ENCODE data around the gene BRK1.
"Not testable (repeated sequence)": the region's sequence is repeated elsewhere in the genome, so short reads cannot be mapped to it uniquely, and the experiment has no call there.

BRK1 gene
- long read RNA-seq, donor 1, transcript BRK1-201 (3 exons, 1,233 nt) = major isoform, 219 of 219 reads
- long read RNA-seq, donor 1, partial matches to known transcripts = 0 of 219 reads
- long read RNA-seq, donor 1, other reads (novel, unspliced or antisense) = 0 of 219 reads
- long read RNA-seq, donor 2, transcript BRK1-201 (3 exons, 1,233 nt) = major isoform, 145 of 145 reads
- long read RNA-seq, donor 2, partial matches to known transcripts = 0 of 145 reads
- long read RNA-seq, donor 2, other reads (novel, unspliced or antisense) = 0 of 145 reads
- long read RNA-seq, donor 3, transcript BRK1-201 (3 exons, 1,233 nt) = major isoform, 98 of 98 reads
- long read RNA-seq, donor 3, partial matches to known transcripts = 0 of 98 reads
- long read RNA-seq, donor 3, other reads (novel, unspliced or antisense) = 0 of 98 reads
- long read RNA-seq, donor 4, transcript BRK1-201 (3 exons, 1,233 nt) = major isoform, 141 of 219 reads
- long read RNA-seq, donor 4, partial matches to known transcripts = 78 of 219 reads
- long read RNA-seq, donor 4, other reads (novel, unspliced or antisense) = 0 of 219 reads
- long read RNA-seq, donor 5, transcript BRK1-201 (3 exons, 1,233 nt) = major isoform, 186 of 205 reads
- long read RNA-seq, donor 5, partial matches to known transcripts = 12 of 205 reads
- long read RNA-seq, donor 5, other reads (novel, unspliced or antisense) = 7 of 205 reads
- long read RNA-seq, donor 6, transcript BRK1-201 (3 exons, 1,233 nt) = major isoform, 176 of 176 reads
- long read RNA-seq, donor 6, partial matches to known transcripts = 0 of 176 reads
- long read RNA-seq, donor 6, other reads (novel, unspliced or antisense) = 0 of 176 reads
- long read RNA-seq, donor 7, transcript BRK1-201 (3 exons, 1,233 nt) = major isoform, 244 of 244 reads
- long read RNA-seq, donor 7, partial matches to known transcripts = 0 of 244 reads
- long read RNA-seq, donor 7, other reads (novel, unspliced or antisense) = 0 of 244 reads
- long read RNA-seq, donor 8, transcript BRK1-201 (3 exons, 1,233 nt) = major isoform, 177 of 177 reads
- long read RNA-seq, donor 8, partial matches to known transcripts = 0 of 177 reads
- long read RNA-seq, donor 8, other reads (novel, unspliced or antisense) = 0 of 177 reads

DNA sequence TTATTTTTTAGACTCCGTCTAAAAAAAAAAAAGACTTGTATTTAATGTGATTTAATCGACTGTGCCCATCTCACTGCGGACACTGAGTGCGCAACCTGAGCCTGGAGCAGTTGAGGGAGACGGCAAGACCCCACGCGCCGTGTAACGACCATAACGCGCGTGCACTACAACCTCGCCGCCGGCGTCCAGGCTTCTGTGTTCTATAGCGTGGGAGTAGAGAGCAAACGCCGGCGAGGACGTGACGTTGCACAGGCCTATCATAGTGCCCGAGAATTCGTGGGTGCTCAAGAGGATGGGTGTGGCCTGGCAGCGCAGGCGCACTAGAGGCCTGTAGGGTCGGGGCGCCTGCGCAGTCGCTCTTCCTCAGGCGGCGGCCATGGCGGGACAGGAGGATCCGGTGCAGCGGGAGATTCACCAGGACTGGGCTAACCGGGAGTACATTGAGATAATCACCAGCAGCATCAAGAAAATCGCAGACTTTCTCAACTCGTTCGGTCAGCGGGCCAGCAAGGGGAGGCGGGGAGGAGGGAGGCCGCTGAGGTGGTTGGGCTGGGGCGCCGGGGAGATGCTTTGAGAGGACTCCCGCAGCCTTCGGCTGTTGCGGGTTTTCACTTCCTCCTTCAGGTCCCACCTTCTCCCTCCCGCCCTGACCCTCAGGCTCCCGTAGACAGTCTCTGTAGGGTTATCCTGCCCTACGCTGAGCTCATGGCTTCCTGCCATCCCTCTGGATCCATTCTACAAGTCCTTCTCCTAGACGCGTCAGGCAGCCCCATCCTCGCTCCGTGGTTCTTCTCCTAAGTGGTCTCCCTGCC is at the start of gene BRK1:
TSS of gene BRK1 (plus strand) at position 350 of the 812 bp plus-strand sequence. CDS start at position 377, 27 bp downstream.
- DNase-seq = peak; percentile 88

DNA sequence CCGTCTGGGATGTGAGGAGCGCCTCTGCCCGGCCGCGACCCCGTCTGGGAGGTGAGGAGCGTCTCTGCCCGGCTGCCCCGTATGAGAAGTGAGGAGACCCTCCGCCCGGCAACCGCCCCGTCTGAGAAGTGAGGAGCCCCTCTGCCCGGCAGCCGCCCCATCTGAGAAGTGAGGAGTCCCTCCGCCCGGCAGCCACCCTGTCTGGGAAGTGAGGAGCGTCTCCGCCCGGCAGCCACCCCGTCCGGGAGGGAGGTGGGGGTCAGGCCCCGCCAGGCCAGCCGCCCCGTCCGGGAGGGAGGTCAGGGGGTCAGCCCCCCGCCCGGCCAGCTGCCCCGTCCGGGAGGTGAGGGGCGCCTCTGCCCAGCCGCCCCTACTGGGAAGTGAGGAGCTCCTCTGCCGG is 45.4 kb upstream of the BRK1 start:
- DNase-seq = not testable (repeated sequence)

DNA sequence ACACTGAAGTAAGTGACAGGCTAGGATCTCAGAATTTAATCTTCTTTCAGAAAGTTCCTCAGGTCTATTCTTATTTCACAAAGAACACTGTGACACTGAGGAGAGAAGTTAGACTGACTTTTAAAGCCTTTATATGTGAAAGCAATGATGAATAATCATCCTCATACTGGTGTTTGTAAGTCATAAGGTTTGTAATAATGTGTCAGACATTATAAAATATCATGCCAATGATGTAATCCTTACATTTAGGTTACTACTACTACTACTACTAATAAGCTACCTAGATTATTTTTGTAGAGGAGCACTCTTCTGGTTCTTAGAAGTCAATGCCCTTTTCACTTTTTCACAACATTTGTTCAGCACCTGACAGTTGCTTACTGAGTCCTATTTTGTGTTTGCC is 40.8 kb upstream of the BRK1 start:
- no peak for DNase-seq

DNA sequence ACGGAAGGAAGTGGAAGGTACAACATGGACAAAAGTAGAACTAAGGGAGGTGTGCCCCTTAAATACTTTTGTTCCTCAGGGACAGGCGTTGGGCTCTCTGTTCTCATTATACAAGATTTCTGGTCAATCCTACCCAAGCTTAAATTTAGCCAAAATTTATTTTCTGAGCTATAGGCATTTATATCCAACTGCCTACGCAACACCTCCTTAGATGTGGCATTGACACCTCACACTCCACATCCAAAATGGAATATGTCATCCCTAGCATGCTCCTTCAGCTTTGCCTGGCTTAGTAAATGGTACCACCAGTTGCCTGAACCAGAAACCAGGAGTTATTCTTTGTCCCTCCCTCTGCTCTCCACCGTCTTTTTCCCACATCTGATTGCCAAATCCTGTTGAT is 33.6 kb upstream of the BRK1 start:
- no peak for DNase-seq

DNA sequence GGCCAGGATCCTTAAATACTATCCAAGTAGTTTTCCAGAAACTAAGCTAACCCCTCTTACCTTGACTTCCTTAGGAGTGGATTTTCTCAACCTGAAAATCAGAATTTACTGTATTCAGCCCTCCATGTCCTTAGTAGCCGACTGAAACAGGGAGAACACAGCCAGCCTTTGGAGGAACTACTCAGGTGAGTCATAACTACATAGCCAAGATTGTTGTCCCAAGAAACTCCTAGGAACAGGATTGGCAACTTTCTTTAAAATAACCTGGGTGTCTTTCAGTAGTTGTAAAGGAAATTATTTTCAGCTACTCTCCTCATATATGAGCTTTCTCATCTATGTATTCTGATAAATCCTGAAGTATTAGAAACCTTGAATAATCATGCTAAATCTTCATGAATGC is 29.7 kb upstream of the BRK1 start:
- no peak for DNase-seq

DNA sequence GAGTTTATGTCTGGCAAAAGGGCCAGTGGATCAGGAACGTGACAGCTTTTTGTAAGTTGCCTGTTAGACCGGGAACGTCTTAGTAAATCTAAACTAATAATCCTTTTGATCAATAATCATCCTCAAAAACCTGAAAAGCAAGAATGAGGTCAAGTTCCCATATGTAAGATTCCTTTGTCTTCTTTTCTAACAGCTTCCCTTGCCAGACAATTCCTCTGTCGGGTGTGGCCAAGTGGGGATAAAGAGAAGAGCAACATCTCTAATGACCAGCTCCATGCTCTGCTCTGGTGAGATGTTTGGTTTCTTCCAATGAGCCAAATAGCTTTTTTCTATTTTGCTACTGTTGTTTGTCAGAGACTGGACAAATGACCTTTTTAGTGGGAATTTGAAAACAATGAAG is 27.2 kb upstream of the BRK1 start:
- no peak for DNase-seq

DNA sequence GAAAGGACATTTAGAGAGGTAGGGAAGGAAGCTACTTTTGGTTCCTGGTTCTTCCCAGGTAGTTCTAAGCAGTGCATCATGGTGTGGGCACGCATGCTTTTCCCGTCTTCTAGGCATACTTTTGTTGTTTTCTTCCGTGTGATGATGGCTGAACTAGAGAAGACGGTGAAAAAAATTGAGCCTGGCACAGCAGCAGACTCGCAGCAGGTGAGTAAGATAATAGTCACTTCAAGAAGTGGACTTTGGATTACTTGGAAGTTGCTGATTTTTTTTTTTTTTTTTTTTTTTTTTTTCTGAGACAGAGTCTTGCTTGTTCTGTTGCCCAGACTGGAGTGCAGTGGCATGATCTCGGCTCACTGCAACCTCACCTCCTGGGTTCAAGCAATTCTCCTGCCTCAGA is 25.3 kb upstream of the BRK1 start:
- no peak for DNase-seq

DNA sequence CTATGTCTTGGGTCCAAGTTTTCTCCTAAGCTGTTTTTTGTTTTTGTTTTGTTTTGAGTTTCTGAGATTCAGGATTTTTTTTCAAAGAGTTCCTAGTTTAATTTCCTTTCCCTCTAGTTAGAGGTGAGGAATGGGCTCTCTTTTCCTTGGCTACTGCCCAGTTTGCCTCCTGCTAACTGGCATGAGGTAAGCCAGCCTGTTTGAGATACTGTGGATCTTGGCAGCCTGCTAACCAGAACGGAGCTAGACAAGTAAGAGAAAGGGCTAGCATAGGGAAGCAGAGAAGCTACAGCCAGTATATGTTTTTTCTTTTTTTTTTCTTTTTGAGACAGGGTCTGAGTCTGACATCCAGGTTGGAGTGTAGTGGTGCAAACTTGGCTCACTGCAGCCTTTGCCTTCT is 24.7 kb upstream of the BRK1 start:
- DNase-seq = not testable (repeated sequence)

DNA sequence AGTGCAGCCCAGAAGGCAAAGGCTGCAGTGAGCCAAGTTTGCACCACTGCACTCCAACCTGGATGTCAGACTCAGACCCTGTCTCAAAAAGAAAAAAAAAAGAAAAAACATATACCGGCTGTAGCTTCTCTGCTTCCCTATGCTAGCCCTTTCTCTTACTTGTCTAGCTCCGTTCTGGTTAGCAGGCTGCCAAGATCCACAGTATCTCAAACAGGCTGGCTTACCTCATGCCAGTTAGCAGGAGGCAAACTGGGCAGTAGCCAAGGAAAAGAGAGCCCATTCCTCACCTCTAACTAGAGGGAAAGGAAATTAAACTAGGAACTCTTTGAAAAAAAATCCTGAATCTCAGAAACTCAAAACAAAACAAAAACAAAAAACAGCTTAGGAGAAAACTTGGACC is 24.1 kb upstream of the BRK1 start:
- not testable (repeated sequence) for DNase-seq

DNA sequence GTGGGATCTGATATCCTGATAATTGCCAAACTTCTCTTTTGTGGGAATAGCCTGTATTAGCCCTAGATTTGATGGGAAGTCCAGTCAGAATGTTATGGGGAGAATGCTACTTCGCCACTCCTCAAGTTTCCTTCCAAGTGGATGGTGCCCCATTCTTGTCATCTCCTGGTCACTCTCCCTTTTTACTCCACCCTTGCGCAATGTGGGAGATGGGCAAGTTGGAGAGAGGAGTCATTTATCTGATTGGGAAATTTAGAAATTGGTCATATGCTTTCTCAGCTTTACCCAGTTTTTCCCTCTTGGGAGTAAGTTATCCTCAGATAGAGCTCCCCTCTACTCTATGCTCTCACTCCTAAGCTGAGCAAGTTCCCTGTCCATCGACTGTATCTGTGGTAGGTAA is 21.8 kb upstream of the BRK1 start:
- DNase-seq = no peak

DNA sequence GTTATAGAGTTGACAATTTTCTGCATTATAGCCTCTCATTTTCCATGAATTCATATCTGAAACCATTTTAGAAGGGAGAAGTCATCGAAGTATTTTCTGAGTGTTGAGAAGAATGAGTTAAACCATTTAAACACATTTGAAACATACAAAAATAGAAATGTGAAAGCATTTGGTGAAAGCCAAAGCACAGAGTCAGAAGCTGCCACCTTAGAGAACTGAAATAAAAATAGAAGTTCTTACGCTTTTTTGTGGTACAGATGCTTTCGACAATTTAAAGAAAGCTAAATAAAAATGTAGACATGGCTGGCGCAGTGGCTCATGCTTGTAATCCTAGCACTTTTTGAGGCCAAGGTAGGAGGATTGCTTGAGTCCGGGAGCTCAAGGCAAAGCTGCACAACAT is 16.4 kb upstream of the BRK1 start:
- DNase-seq = no peak

DNA sequence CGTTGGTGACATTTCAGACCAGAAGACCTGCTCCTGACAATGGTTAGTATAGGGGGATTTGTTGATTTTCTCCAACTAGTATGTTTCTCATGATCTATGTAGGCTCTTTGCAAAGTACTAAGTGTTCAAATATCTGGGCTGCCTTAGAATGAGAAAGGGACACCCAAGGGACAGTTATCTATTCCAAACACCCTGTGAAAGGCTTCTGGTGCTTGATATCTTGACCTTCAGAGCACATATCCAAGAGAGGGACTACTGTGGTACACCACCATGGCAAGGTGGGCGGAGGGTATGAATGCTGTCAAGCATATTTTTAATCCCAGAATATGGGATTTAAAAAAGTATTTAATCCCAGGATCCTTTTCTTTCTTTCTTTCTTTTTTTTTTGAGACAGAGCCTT is 8.6 kb upstream of the BRK1 start:
- no peak for DNase-seq

DNA sequence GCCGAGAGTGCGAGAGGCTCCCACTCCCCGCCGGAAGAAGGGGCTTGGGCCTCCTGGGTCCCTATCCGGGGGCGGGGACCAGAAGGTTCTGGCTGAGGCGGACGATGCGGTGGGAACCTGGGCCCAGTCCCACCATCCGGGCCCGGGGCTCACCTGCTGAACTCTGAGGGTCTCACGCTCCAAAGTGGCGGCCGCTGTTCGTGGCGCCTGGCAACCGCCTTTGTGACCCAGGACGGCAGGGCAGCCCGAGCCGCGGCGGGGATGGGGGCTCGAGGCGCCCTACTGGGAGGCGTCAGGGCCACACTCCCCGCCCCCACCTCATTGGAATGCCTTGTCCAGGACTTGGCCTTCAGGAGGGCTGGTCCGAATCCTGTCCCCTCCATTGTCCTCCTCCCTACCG is 7.4 kb upstream of the BRK1 start, which contains the start of gene FANCD2OS:
TSS of gene FANCD2OS (minus strand) at position 165 of the 400 bp plus-strand sequence. CDS start 3,481 bp downstream, outside the sequence.
- DNase-seq = no peak

DNA sequence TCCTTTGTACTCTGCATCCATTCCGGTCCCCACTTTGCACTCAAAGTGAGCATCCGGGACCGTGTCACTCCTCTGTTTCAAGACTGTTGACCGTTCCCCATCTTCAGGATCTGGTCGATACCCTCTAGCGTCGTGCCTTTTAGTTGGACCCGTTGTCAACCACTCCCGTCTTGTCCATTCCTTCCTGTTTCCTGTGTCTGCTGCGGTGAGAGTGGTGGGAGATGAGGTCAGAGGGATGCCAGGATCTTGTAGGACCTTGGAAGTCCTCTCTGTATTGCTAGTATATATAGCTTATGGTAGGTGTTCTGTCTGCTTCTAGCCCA is 624 bp downstream of the BRK1 start:
- DNase-seq = no peak

DNA sequence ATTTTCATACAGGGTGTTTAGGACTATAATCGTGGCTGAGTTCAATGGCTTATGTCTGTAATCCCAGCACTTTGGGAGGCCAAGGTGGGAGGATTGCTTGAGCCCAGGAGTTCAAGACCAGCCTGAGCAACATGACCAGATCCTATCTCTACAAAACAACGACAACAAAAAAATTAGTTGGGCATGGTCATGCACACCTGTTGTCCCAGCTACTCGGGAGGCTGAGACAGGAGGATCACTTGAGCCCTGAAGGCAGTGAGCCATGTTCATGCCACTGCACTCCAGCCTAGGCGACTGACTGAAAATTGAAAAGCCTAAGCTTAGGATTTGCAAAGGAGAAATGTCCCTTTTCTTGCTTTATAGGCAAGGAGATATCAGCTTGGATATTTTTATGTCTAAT is 1.5 kb downstream of the BRK1 start:
- no peak for DNase-seq

DNA sequence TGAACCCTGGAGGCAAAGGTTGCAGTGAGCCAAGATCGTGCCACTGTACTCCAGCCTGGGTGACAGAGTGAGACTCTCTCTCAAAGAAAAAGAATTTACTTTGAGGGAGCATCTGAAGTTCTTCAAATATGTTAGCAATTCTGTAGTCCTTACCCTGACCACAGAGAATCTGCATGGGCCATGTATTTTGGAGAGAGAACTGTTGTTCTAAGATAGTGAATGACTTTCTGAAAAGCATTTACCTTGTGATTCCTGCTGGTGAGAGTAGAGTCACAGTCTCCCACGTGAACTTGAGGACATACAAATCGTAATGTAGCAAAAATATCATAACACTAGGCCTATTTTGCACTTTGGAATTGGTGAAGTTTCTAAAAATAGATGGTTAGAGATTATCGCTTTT is 3.9 kb downstream of the BRK1 start:
- no peak for DNase-seq

DNA sequence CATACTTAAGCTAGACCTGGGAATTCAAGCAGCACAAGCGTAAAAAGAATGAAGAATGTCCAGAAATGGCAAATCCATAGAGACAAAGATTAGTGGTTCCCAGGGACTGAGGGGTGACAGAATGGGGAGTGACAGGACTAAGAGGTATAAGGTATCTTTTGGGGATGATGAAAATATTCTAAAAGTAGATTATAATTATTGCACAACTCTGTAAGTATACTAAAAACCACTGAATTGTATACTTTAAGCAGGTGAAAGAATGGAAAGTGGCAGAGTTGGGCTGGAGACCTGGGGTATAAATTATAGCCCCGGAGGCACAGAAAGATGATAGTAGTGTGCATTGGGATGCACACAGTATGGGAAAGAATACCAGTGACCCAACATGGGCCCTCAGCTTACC is 5.6 kb downstream of the BRK1 start:
- no peak for DNase-seq

DNA sequence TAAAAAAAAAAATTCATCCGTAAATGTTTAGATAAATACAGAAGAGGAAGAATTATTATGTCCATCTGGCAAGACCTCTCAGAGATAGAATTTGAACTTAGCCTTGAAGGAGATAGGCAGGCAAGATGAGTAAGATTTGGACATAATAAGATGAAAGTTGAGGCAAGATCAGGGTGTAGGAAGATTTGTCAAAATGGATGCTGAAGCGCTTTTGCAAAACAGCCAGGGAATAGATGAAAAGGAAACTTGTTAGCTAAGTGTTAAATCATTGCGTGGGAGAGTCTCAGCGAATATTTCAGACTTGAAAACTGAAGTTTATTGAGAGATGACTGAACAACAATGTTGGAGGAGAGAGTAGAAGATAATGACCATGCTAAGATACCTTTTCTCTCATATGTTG is 7.2 kb downstream of the BRK1 start:
- no peak for DNase-seq

DNA sequence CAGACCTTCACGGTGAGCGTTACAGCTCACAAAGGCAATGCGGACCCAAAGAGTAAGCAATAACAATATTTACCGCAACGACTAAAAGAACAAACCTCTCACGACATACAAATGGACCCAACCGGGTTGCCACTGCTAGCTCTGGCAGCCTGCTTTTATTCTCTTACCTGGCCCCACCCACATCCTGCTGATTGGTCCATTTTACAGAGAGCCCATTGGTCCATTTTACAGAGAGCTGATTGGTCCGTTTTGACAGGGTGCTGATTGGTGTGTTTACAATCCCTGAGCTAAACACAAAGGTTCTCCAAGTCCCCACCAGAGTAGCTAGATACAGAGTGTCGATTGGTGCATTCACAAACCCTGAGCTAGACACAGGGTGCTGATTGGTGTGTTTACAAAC is 20.4 kb downstream of the BRK1 start:
- DNase-seq = not testable (repeated sequence)

DNA sequence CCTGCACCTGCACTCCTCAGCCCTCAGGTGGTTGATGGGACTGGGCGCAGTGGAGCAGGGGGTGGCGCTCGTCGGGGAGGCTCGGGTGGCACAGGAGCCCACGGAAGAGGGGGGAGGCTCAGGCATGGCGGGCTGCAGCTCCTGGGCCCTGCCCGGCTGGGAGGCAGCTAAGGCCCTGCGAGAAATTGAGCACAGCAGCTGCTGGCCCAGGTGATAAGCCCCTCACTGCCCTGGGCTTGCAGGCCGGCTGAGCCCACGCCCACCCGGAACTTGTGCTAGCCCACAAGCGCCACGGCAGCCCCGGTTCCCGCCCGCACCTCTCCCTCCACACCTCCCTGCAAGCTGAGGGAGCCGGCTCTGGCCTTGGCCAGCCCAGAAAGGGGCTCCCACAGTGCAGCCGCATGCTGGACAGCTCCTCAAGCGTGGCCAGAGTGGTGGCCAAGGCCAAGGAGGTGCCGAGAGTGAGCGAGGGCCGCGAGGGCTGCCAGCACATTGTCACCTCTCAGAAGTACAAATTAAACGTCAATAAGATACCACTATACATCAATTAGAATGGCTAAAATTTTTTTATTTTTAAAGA is 21.0 kb downstream of the BRK1 start:
- no peak for DNase-seq

DNA sequence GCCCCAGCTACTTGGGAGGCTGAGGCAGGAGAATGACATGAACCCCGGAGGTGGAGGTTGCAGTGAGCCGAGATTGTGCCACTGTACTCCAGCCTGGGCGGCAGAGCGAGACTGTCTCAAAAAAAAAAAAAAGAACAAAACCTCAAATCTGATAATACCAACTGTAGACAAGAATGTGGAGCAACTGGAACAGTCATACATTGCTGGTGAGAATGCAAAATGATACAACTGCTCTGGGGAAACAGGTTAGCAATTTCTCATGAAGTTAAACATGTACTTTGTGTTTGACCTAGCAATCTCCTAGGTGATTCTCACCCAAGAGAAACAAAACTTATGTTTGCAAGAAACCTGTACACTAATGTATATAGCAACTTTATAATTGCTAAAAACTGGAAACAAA is 21.7 kb downstream of the BRK1 start:
- DNase-seq = no peak

All from right kidney (tissue), 9 donors.